ENCODE measurements around the gene SOX8.

SOX8 gene

GRCh38 chr16:986925-987582, 5.5 kb downstream of the SOX8 start:
- no peak for TF ChIP-seq CTCF (IDR thresholded peaks at IDR 0.05; ENCODE audit: low read depth, low read length, missing control alignments)
- no peak for DNase-seq (ENCODE audit: extremely low read depth, low read depth)
- H3K4me3 ChIP-seq (replicated peaks; ENCODE audit: low read depth, low read length): no peak overlapping the region

GRCh38 chr16:987906-988305, 6.3 kb downstream of the SOX8 start:
- no peak for DNase-seq (ENCODE audit: extremely low read depth, low read depth)
- no peak for TF ChIP-seq CTCF (IDR thresholded peaks at IDR 0.05; ENCODE audit: low read depth, low read length, missing control alignments)
- H3K4me3 ChIP-seq (replicated peaks; ENCODE audit: low read depth, low read length): no peak overlapping the region

GRCh38 chr16:988471-989353, 7.1 kb downstream of the SOX8 start:
- no peak for DNase-seq (ENCODE audit: extremely low read depth, low read depth)
- no peak overlapping the region for H3K4me3 ChIP-seq (replicated peaks; ENCODE audit: low read depth, low read length)
- TF ChIP-seq CTCF (IDR thresholded peaks at IDR 0.05; ENCODE audit: low read depth, low read length, missing control alignments): no peak

- no peak for TF ChIP-seq CTCF (IDR thresholded peaks at IDR 0.05; ENCODE audit: low read depth, low read length, missing control alignments)
- no peak for DNase-seq (ENCODE audit: extremely low read depth, low read depth)
- no peak overlapping the region for H3K4me3 ChIP-seq (replicated peaks; ENCODE audit: low read depth, low read length)
These were observed 7.8 kb downstream of the SOX8 start for GRCh38 chr16:989354-989814.

GRCh38 chr16:990516-991291, 9.1 kb downstream of the SOX8 start:
- DNase-seq (ENCODE audit: extremely low read depth, low read depth): no peak
- no peak for TF ChIP-seq CTCF (IDR thresholded peaks at IDR 0.05; ENCODE audit: low read depth, low read length, missing control alignments)
- no peak overlapping the region for H3K4me3 ChIP-seq (replicated peaks; ENCODE audit: low read depth, low read length)

GRCh38 chr16:991345-991744, 9.8 kb downstream of the SOX8 start:
- TF ChIP-seq CTCF (IDR thresholded peaks at IDR 0.05; ENCODE audit: low read depth, low read length, missing control alignments): no peak
- DNase-seq (ENCODE audit: extremely low read depth, low read depth): no peak
- H3K4me3 ChIP-seq (replicated peaks; ENCODE audit: low read depth, low read length): no peak overlapping the region

Data from HFF-Myc (cell line).